ENCODE results near the gene LIN7B. TPM values are rescaled to one million over a fixed set of nuclear protein-coding genes. Genes with fewer than 3 reads are reported as not detected.

The LIN7B gene
- total RNA-seq, 2 donors from 2014 or later, result 9.5 to 14.9 TPM

GRCh38 chr19:49065905-49066512 is 48.2 kb upstream of the LIN7B start:
- peaks cover 82% of the 10 kb centered on the region for H3K27me3 Mint-ChIP-seq (ENCODE audit: insufficient read depth)
- H3K4me3 Mint-ChIP-seq, result peak overlapping the region; percentile 24
- peaks cover 4% of the 10 kb centered on the region for H3K9me3 Mint-ChIP-seq
- Histone ChIP-seq H3K36me3 (ENCODE audit: control insufficient read depth, insufficient read depth, low read length) (no peaks in the 10 kb centered on the region), H3K27ac (ENCODE audit: low read depth, low read length) (no peak overlapping the region), H3K9ac (ENCODE audit: extremely low read depth, low read length, poor library complexity, severe bottlenecking) (no peak overlapping the region), H3K4me3 (ENCODE audit: low read length) (no peak overlapping the region), H3K4me1 (ENCODE audit: control insufficient read depth, insufficient read depth, low read length) (no peaks in the 10 kb centered on the region), H3K9me3 (ENCODE audit: control insufficient read depth, low read length) (no peaks in the 10 kb centered on the region), H3K27me3 (ENCODE audit: control insufficient read depth, insufficient read depth, low read length, poor library complexity, severe bottlenecking) (peaks cover 46% of the 10 kb centered on the region)
- 70 to 78% methylated on average over 2 to 9 of the region's 13 CpGs for WGBS, 2 experiments (ENCODE audit: insufficient coverage in 1 of 2, insufficient read length in 1 of 2)
- H3K36me3 Mint-ChIP-seq (ENCODE audit: low read depth), result peaks cover 2% of the 10 kb centered on the region
- H3K4me1 Mint-ChIP-seq, result peaks cover 4% of the 10 kb centered on the region
- no peak for TF ChIP-seq CTCF (conservative IDR thresholded peaks at IDR 0.05)
- no peak overlapping the region for H3K27ac Mint-ChIP-seq
- DNase-seq, result peak; percentile 57

- Histone ChIP-seq H3K27ac (ENCODE audit: low read depth, low read length) (no peak overlapping the region), H3K27me3 (ENCODE audit: control insufficient read depth, insufficient read depth, low read length, poor library complexity, severe bottlenecking) (peaks cover 60% of the 10 kb centered on the region), H3K9me3 (ENCODE audit: control insufficient read depth, low read length) (no peaks in the 10 kb centered on the region), H3K4me3 (ENCODE audit: low read length) (no peak overlapping the region), H3K36me3 (ENCODE audit: control insufficient read depth, insufficient read depth, low read length) (no peaks in the 10 kb centered on the region), H3K4me1 (ENCODE audit: control insufficient read depth, insufficient read depth, low read length) (no peaks in the 10 kb centered on the region), H3K9ac (ENCODE audit: extremely low read depth, low read length, poor library complexity, severe bottlenecking) (no peak overlapping the region)
- no peak for DNase-seq
- no peak for TF ChIP-seq CTCF (conservative IDR thresholded peaks at IDR 0.05)
- peaks cover 2% of the 10 kb centered on the region for H3K36me3 Mint-ChIP-seq (ENCODE audit: low read depth)
- WGBS, 2 experiments (ENCODE audit: insufficient coverage in 1 of 2, insufficient read length in 1 of 2), result 87% methylated on average over 3 of the region's 3 CpGs; no CpG with 5 or more reads in 1 of the 2 experiments
- peaks cover 4% of the 10 kb centered on the region for H3K4me1 Mint-ChIP-seq
- peaks cover 82% of the 10 kb centered on the region for H3K27me3 Mint-ChIP-seq (ENCODE audit: insufficient read depth)
- H3K9me3 Mint-ChIP-seq, result peaks cover 9% of the 10 kb centered on the region
- no peak overlapping the region for H3K27ac Mint-ChIP-seq
- no peak overlapping the region for H3K4me3 Mint-ChIP-seq
Observed at GRCh38 chr19:49067554-49067953, 46.6 kb upstream of the LIN7B start.

GRCh38 chr19:49069026-49069425 is 45.1 kb upstream of the LIN7B start:
- Histone ChIP-seq H3K4me3 (ENCODE audit: low read length) (no peak overlapping the region), H3K4me1 (ENCODE audit: control insufficient read depth, insufficient read depth, low read length) (no peaks in the 10 kb centered on the region), H3K9ac (ENCODE audit: extremely low read depth, low read length, poor library complexity, severe bottlenecking) (no peak overlapping the region), H3K27me3 (ENCODE audit: control insufficient read depth, insufficient read depth, low read length, poor library complexity, severe bottlenecking) (peaks cover 75% of the 10 kb centered on the region), H3K27ac (ENCODE audit: low read depth, low read length) (no peak overlapping the region), H3K9me3 (ENCODE audit: control insufficient read depth, low read length) (no peaks in the 10 kb centered on the region), H3K36me3 (ENCODE audit: control insufficient read depth, insufficient read depth, low read length) (no peaks in the 10 kb centered on the region)
- Mint-ChIP-seq H3K27me3 (ENCODE audit: insufficient read depth) (peaks cover 89% of the 10 kb centered on the region), H3K9me3 (peaks cover 10% of the 10 kb centered on the region), H3K4me3 (no peak overlapping the region), H3K36me3 (ENCODE audit: low read depth) (peaks cover 2% of the 10 kb centered on the region), H3K4me1 (peaks cover 4% of the 10 kb centered on the region), H3K27ac (no peak overlapping the region)
- TF ChIP-seq CTCF (conservative IDR thresholded peaks at IDR 0.05), result no peak
- no peak for DNase-seq
- WGBS, 2 experiments (ENCODE audit: insufficient coverage in 1 of 2, insufficient read length in 1 of 2), result 86 to 90% methylated on average over 1 to 9 of the region's 9 CpGs
